ENCODE data around the gene SNX15. TPM values are rescaled to one million over a fixed set of nuclear protein-coding genes. Genes with fewer than 3 reads are reported as not detected.

The SNX15 gene
- total RNA-seq, 3 donors from 2014 or later (not counting 1 experiment from before 2014, with no cell fraction given): 16.9 to 28.1 (median 27.1) TPM

DNA sequence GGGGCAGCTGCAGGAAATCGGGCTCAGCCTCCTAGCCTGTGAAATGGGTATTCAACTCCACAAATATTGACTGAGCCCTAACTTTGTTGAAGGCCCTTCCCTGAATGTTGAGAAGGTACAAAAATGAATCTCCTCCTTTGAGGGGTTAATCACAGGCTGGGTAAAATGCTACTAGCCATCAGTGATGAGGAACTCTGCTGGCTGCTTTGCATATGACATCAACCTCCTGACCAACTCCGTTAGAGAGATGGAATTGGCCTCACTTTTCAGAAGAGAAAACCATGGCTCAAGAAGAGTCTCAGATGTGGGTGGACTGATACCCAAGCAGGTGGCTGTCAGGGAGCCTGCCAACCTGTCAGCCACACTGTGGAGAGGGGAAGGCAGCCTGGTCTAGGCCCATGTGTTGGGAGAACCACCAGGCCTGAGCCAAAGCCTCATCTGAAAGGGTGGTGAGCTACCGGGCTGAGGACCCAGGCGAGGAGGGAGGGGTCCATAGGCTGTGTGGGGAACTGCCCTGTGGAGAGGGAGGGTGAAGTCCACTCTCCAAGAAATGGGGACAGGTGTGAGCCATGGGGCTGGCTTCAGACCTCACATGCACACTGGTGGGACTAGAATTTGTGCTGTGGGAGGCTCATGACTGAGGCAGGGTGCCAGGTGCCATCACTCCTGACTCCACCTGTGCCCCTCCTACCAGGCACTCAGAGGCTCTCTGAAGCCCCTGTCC lies 44.8 kb downstream of the SNX15 start:
- Histone ChIP-seq H3K27me3 (ENCODE audit: control insufficient read depth, insufficient read depth, low read length) (no peaks in the 10 kb centered on the region), H3K9me3 (ENCODE audit: control insufficient read depth, insufficient read depth, low read length) (no peaks in the 10 kb centered on the region), H3K36me3 (ENCODE audit: control insufficient read depth, insufficient read depth, low read length) (no peaks in the 10 kb centered on the region), H3K4me1 (ENCODE audit: control insufficient read depth, insufficient read depth, low read length) (no peaks in the 10 kb centered on the region), H3K27ac (ENCODE audit: low read length) (no peak overlapping the region), H3K4me3 (ENCODE audit: low read length) (no peak overlapping the region)
- Mint-ChIP-seq H3K36me3 (no peaks in the 10 kb centered on the region), H3K4me3 (no peak overlapping the region), H3K27me3 (ENCODE audit: low read depth in 2 of 2) (no peaks in the 10 kb centered on the region), H3K4me1 (no peaks in the 10 kb centered on the region), H3K27ac (no peak overlapping the region), H3K9me3 (no peaks in the 10 kb centered on the region)
- TF ChIP-seq CTCF (IDR thresholded peaks at IDR 0.05): no peak
- intact Hi-C loops (cut with micrococcal nuclease): no loop called here
- no peak for ATAC-seq
- DNase-seq: no peak
- WGBS (ENCODE audit: insufficient coverage): 71% methylated on average over 4 of the region's 4 CpGs

- 84% methylated on average over 1 of the region's 1 CpG for WGBS (ENCODE audit: insufficient coverage)
- no peak overlapping the region for H3K4me3 Mint-ChIP-seq
- no peak for TF ChIP-seq CTCF (IDR thresholded peaks at IDR 0.05)
- Histone ChIP-seq H3K9me3 (ENCODE audit: control insufficient read depth, insufficient read depth, low read length) (no peaks in the 10 kb centered on the region), H3K36me3 (ENCODE audit: control insufficient read depth, insufficient read depth, low read length) (no peaks in the 10 kb centered on the region), H3K4me1 (ENCODE audit: control insufficient read depth, insufficient read depth, low read length) (no peaks in the 10 kb centered on the region), H3K27me3 (ENCODE audit: control insufficient read depth, insufficient read depth, low read length) (no peaks in the 10 kb centered on the region), H3K27ac (ENCODE audit: low read length) (no peak overlapping the region), H3K4me3 (ENCODE audit: low read length) (no peak overlapping the region)
- H3K9me3 Mint-ChIP-seq: no peaks in the 10 kb centered on the region
- no peaks in the 10 kb centered on the region for H3K36me3 Mint-ChIP-seq
- no peak overlapping the region for H3K27ac Mint-ChIP-seq
- intact Hi-C loops (cut with micrococcal nuclease): no loop called here
- ATAC-seq (no peak), DNase-seq (no peak)
- no peaks in the 10 kb centered on the region for H3K27me3 Mint-ChIP-seq (ENCODE audit: low read depth in 2 of 2)
- H3K4me1 Mint-ChIP-seq: no peaks in the 10 kb centered on the region
These were observed 45.4 kb downstream of the SNX15 start for GRCh38 chr11:65072631-65072966.

GRCh38 chr11:65077451-65077850 lies 50.2 kb downstream of the SNX15 start:
- DNase-seq (no peak), ATAC-seq (no peak)
- Mint-ChIP-seq H3K4me1 (no peaks in the 10 kb centered on the region), H3K36me3 (no peaks in the 10 kb centered on the region), H3K9me3 (no peaks in the 10 kb centered on the region), H3K27ac (peak overlapping the region in 1 of 2 donors; percentile 22), H3K27me3 (ENCODE audit: low read depth in 2 of 2) (no peaks in the 10 kb centered on the region), H3K4me3 (no peak overlapping the region)
- 87% methylated on average over 4 of the region's 4 CpGs for WGBS (ENCODE audit: insufficient coverage)
- TF ChIP-seq CTCF (IDR thresholded peaks at IDR 0.05): no peak
- intact Hi-C loops (cut with micrococcal nuclease): loop anchor here (5.0 kb wide), 1 partner anchor 65 kb away; the partner anchor contains the start of gene ARL2
- no peak overlapping the region for H3K4me3 ChIP-seq (ENCODE audit: low read length)
- H3K27ac ChIP-seq (ENCODE audit: low read length): no peak overlapping the region
- no peaks in the 10 kb centered on the region for H3K36me3 ChIP-seq (ENCODE audit: control insufficient read depth, insufficient read depth, low read length)
- H3K27me3 ChIP-seq (ENCODE audit: control insufficient read depth, insufficient read depth, low read length): no peaks in the 10 kb centered on the region
- no peaks in the 10 kb centered on the region for H3K4me1 ChIP-seq (ENCODE audit: control insufficient read depth, insufficient read depth, low read length)
- no peaks in the 10 kb centered on the region for H3K9me3 ChIP-seq (ENCODE audit: control insufficient read depth, insufficient read depth, low read length)

DNA sequence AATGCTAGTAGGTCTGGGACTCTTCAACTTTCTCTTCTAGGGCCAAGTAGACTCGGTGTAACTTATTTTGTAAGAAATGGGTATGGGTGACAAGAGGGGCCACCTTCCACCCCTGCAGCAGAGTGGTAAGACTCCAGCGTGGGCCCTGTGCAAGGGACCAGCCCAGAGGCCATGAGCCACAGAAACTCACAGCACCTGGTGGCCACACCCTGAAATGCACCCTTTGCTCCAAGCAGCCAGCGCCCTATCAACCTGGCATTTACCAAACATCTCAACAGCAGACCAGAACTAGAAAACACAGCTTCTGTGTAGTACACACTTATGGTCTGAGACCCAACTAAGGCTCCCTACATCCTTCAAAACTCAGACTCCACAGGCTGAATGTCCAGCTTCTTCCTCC lies 50.9 kb downstream of the SNX15 start:
- H3K27me3 Mint-ChIP-seq (ENCODE audit: low read depth in 2 of 2): no peaks in the 10 kb centered on the region
- ATAC-seq (peak; percentile 74 to 79 (median 76)), DNase-seq (peak; percentile 32 to 86)
- no peak overlapping the region for H3K4me3 Mint-ChIP-seq
- H3K27ac ChIP-seq (ENCODE audit: low read length): no peak overlapping the region
- intact Hi-C loops (cut with micrococcal nuclease): loop anchor here (5.0 kb wide), 1 partner anchor 66 kb away; the partner anchor contains the start of gene ARL2
- peak overlapping the region; percentile 29 to 35 for H3K27ac Mint-ChIP-seq
- H3K36me3 Mint-ChIP-seq: no peaks in the 10 kb centered on the region
- TF ChIP-seq CTCF (IDR thresholded peaks at IDR 0.05): peak; percentile 40
- H3K27me3 ChIP-seq (ENCODE audit: control insufficient read depth, insufficient read depth, low read length): no peaks in the 10 kb centered on the region
- no peak overlapping the region for H3K4me3 ChIP-seq (ENCODE audit: low read length)
- WGBS (ENCODE audit: insufficient coverage): 56% methylated on average over 3 of the region's 3 CpGs
- H3K9me3 Mint-ChIP-seq: no peaks in the 10 kb centered on the region
- no peaks in the 10 kb centered on the region for H3K4me1 ChIP-seq (ENCODE audit: control insufficient read depth, insufficient read depth, low read length)
- no peaks in the 10 kb centered on the region for H3K36me3 ChIP-seq (ENCODE audit: control insufficient read depth, insufficient read depth, low read length)
- H3K9me3 ChIP-seq (ENCODE audit: control insufficient read depth, insufficient read depth, low read length): no peaks in the 10 kb centered on the region
- H3K4me1 Mint-ChIP-seq: peaks cover 4 to 6% of the 10 kb centered on the region in 2 donors

All from natural killer cell (primary cell).